ENCODE data around the gene FLVCR1.

DNA sequence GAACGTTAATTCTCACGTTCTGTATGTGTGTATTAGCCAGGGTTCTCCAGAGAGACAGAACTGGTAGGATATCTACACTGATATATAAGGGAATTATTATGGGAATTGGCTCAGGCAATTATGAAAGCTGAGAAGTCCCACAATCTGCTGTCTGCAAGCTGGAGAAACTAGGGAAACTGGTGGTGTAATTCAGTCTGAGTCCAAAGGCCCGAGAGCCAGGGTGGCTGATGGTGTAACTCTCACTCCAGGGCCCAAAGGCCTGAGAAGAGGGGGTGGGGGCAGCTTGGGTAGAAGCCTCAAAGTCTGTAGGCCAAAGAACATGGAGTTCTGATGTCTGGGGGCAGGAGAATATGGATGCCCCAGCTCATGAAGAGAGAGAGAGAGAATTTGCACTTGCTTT lies 79.0 kb downstream of the FLVCR1 start:
- TF ChIP-seq YY1 (IDR thresholded peaks at IDR 0.05; ENCODE audit: low read depth) = no peak
- no peak for TF ChIP-seq RAD21 (IDR thresholded peaks at IDR 0.05; ENCODE audit: low read depth)
- TF ChIP-seq, protein P1, sequence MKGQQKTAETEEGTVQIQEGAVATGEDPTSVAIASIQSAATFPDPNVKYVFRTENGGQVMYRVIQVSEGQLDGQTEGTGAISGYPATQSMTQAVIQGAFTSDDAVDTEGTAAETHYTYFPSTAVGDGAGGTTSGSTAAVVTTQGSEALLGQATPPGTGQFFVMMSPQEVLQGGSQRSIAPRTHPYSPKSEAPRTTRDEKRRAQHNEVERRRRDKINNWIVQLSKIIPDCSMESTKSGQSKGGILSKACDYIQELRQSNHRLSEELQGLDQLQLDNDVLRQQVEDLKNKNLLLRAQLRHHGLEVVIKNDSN (IDR thresholded peaks at IDR 0.05) = no peak
- TF ChIP-seq NFIC (IDR thresholded peaks at IDR 0.05) = no peak
- no peak for TF ChIP-seq EP300 (IDR thresholded peaks at IDR 0.05; ENCODE audit: borderline replicate concordance)

Measured in Ishikawa (cell line).